Left lung (tissue), 14 donors: ENCODE results near the gene FLG2. TPM values are rescaled to one million over a fixed set of nuclear protein-coding genes. Genes with fewer than 3 reads are reported as not detected.

Experiments used
- ATAC-seq: fragments of 200-7000 bp; cut with Tn5 transposase; one replicate; pipeline ENCODE4 v1.9.1; 2020; ENCODE audit warnings: moderate library complexity
- DNase-seq, 4 donors: peaks; one replicate each; pipeline ENCODE4 v3.0.0-alpha.2; 2013 to 2020
- H3K27ac ChIP-seq, 2 donors: fragments of 200-600 bp; sonication (generic) in 1 of 2; one replicate each; pipeline versions ENCODE4 v1.5.0 to v1.8.0; 2020 to 2021
- H3K27me3 ChIP-seq, 2 donors: fragments of 200-600 bp; sonication (generic) in 1 of 2; one replicate each; pipeline versions ENCODE4 v1.5.0 to v1.8.0; 2020 to 2021
- H3K36me3 ChIP-seq, 2 donors: fragments of 200-600 bp; sonication (generic) in 1 of 2; one replicate each; pipeline versions ENCODE4 v1.5.0 to v1.8.0; 2020 to 2021
- H3K4me1 ChIP-seq, 2 donors: fragments of 200-600 bp; one replicate each; pipeline ENCODE4 v1.8.0; 2021
- H3K4me3 ChIP-seq, 2 donors: fragments of 200-600 bp; sonication (generic) in 1 of 2; one replicate each; pipeline versions ENCODE4 v1.5.0 to v1.8.0; 2020 to 2021; ENCODE audit warnings: mild to moderate bottlenecking in 1 of 2
- H3K9me3 ChIP-seq, 2 donors: fragments of 200-600 bp; sonication (generic) in 1 of 2; one replicate each; pipeline versions ENCODE4 v1.5.0 to v1.8.0; 2020 to 2021
- CTCF ChIP-seq, 2 donors: fragments of 200-600 bp; sonication (generic) in 1 of 2; IDR thresholded peaks; one replicate each; pipeline versions ENCODE4 v1.5.0 to v1.8.0; 2021; ENCODE audit warnings: antibody characterized with exemption in 2 of 2
- intact Hi-C, 2 donors: fragments of 100-400 bp; cut with DNase I; formaldehyde crosslinking; loops; one replicate each; pipeline versions ENCODE4 v1.11.2 to v1.14.2; 2022
- long read RNA-seq, 12 donors: library from polyadenylated mRNA in 2 of 12; unstranded in 2 of 12; transcript quantifications; one replicate each; pipeline ENCODE4 v2.0.0 and lab custom pipeline, GENCODE V29; 2019 to 2026
- polyA plus RNA-seq, 6 donors: library from polyadenylated mRNA; unstranded; fragments of 120-200 nt; gene quantifications; one replicate each; pipeline ENCODE4 v1.2.1, GENCODE V29; 2013; ENCODE audit not compliant: insufficient read length in 6 of 6
- total RNA-seq, 2 donors: library from RNA; stranded (reverse); fragmentation: NEBNext Ultra II Directional; extraction: Animal tissue kit (Norgen Biotek cat#: 25700); gene quantifications; one replicate each; pipeline ENCODE4 v1.2.1, GENCODE V29; 2021
- donor health status: DM: no; HTN: yes; CAD: no.
- donor health status: DM: no; HTN: no; CAD: no.

Gene FLG2
- total RNA-seq = not detected
- polyA plus RNA-seq = under 1 TPM; 0.01 to 0.27 (median 0.16) TPM
- long read RNA-seq, donor 1 = 0 reads
- long read RNA-seq, donor 2 = 0 reads
- long read RNA-seq, donor 3 = 0 reads
- long read RNA-seq, donor 4 = 0 reads
- long read RNA-seq, donor 5 = 0 reads
- long read RNA-seq, donor 6 = 0 reads
- long read RNA-seq, donor 7 = 0 reads
- long read RNA-seq, donor 8 = 0 reads
- long read RNA-seq, donor 9 = 0 reads
- long read RNA-seq, donor 10 = 0 reads
- long read RNA-seq, donor 11 = 0 reads
- long read RNA-seq, donor 12 = 0 reads

- DNase-seq (no peak), ATAC-seq (no peak)
- Histone ChIP-seq H3K27ac (no peak within 1 kb of the TSS), H3K9me3 (no peaks in the 10 kb centered on the region), H3K27me3 (no peaks in the 10 kb centered on the region), H3K4me3 (no peak within 1 kb of the TSS), H3K4me1 (no peaks in the 10 kb centered on the region), H3K36me3 (no peaks in the 10 kb centered on the region)
- TF ChIP-seq CTCF (IDR thresholded peaks at IDR 0.05) = no peak
- intact Hi-C loops = no loop called here
Observed at GRCh38 chr1:152359906-152360305, at the start of gene FLG2. Gene FLG2, minus strand, starts transcription at chr1:152360006. Its CDS starts 1,122 bp downstream, at chr1:152358884.

DNA sequence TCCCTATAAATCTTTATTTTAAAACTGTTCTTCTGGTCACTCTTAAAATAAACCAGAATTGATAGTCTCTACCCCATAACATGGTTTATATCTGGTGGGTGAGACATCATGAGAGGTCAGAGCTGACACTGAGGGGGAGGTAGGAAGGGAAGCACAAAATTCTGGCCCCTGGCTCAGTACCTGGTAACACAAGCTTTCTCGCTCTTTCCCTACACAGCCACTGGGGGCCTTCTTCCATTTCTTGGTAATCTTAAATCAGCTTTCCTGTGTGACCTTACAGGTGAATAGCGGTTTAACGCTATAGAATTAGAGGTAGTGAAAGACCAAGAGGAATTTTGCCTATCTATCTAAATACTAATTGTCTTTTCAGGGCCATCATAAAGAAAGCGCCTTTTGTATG, 48.9 kb upstream of the FLG2 start:
- no peak for TF ChIP-seq CTCF (IDR thresholded peaks at IDR 0.05)
- intact Hi-C loops = no loop called here
- Histone ChIP-seq H3K27me3 (no peaks in the 10 kb centered on the region), H3K36me3 (no peaks in the 10 kb centered on the region), H3K27ac (no peak overlapping the region), H3K4me1 (peaks cover 0 to 5% of the 10 kb centered on the region in 2 donors), H3K9me3 (no peaks in the 10 kb centered on the region), H3K4me3 (no peak overlapping the region)
- ATAC-seq (no peak), DNase-seq (no peak)

DNA sequence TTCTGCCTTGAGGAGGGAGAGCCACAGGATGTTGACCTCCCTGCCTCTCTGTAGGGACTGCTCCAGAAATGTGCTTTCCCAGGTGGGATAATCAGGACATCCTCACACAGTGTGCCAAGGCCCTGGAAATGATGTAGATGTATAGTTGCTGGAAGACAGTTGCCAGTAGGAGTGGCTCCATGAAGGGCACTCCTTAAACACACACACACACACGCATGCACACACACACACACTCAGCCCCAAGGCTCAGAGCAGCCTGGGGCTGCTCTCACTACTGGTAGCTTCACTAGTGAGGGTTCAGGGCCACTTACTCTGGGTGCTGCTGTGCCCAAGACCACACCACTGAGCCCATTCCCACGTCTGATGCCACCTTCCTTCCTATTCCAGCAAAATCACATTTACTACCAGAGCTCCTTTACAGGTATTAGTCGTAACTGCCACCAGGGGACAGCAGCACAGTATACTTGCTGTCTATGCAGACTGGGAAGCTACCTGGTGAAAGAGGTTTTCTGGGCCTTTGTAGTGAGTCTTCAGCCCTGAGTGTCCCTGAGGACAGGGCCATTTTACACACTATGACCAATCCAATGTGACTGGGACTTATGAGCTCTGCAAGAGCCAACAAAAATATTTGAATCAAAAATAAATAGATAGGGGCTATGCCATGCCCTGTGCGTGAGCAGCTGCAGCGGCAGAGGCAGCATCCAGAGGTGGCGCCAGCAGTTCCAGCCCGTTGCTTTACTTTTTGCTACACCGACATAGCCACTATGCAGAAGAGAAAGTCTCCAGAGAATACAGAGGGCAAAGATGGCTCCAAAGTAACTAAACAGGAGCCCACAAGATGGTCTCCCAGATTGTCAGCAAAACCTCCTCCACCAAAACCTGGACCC, 39.2 kb upstream of the FLG2 start:
- Histone ChIP-seq H3K36me3 (no peaks in the 10 kb centered on the region), H3K9me3 (no peaks in the 10 kb centered on the region), H3K27me3 (no peaks in the 10 kb centered on the region), H3K27ac (no peak overlapping the region), H3K4me1 (no peaks in the 10 kb centered on the region), H3K4me3 (no peak overlapping the region)
- peak in 1 of 4 donors; percentile 19 for DNase-seq
- ATAC-seq = peak; percentile 76
- peak in 1 of 2 donors; percentile 18 for TF ChIP-seq CTCF (IDR thresholded peaks at IDR 0.05)
- intact Hi-C loops = no loop called here

DNA sequence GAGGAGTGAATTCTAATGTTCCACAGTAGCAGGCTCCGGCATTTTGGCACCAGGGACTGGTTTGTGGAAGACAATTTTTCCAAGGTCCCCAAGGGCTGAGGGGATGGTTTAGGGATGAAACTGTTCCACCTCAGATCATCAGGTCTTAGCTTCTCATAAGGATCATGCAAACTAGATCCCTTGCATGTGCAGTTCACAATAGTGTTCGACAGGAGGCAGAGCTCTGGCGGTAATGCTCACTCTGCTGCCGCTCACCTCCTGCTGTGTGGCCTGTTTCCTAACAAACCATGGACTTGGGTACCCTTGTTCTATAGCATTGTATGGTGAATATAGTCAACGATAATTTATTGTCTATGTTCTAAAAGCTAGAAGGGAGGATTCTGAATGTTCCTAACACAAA, 37.7 kb upstream of the FLG2 start:
- Histone ChIP-seq H3K9me3 (no peaks in the 10 kb centered on the region), H3K36me3 (no peaks in the 10 kb centered on the region), H3K4me3 (no peak overlapping the region), H3K27ac (no peak overlapping the region), H3K27me3 (no peaks in the 10 kb centered on the region), H3K4me1 (no peaks in the 10 kb centered on the region)
- TF ChIP-seq CTCF (IDR thresholded peaks at IDR 0.05) = no peak
- ATAC-seq (no peak), DNase-seq (no peak)
- intact Hi-C loops = no loop called here

GRCh38 chr1:152394151-152394550, 34.3 kb upstream of the FLG2 start:
- intact Hi-C loops = no loop called here

More at GRCh38 chr1:152394151-152394550, 34.3 kb upstream of the FLG2 start:
- no peak overlapping the region for H3K27ac ChIP-seq
- H3K9me3 ChIP-seq = no peaks in the 10 kb centered on the region
- no peak overlapping the region for H3K4me3 ChIP-seq
- H3K36me3 ChIP-seq = no peaks in the 10 kb centered on the region
- ATAC-seq (no peak), DNase-seq (no peak)
- H3K27me3 ChIP-seq = peaks cover 0 to 8% of the 10 kb centered on the region in 2 donors
- no peaks in the 10 kb centered on the region for H3K4me1 ChIP-seq
- TF ChIP-seq CTCF (IDR thresholded peaks at IDR 0.05) = no peak
